Measurements from ENCODE around the gene ARMC9.
"Not testable (repeated sequence)": the region's sequence is repeated elsewhere in the genome, so short reads cannot be mapped to it uniquely, and the experiment has no call there.

ARMC9 gene

DNA sequence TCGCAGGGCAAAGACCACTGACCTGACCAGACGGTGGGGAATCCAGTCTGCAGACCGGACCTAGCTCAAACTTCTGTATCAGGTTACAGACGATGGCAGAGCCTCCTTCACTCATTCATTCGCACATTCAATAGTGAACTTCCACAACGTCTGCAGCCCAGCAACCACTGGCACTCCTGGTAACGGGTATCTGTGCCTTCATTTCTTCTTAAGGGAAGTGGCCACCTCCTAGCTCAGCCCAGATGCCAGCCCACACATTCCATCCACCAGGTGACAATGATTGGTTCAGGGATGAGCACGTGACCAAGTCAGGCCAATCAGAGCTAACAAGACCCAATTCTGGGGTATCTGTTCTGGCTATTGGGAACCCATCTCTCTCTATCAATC, 15.9 kb upstream of the ARMC9 start:
- DNase-seq = no peak
- ATAC-seq = no peak

DNA sequence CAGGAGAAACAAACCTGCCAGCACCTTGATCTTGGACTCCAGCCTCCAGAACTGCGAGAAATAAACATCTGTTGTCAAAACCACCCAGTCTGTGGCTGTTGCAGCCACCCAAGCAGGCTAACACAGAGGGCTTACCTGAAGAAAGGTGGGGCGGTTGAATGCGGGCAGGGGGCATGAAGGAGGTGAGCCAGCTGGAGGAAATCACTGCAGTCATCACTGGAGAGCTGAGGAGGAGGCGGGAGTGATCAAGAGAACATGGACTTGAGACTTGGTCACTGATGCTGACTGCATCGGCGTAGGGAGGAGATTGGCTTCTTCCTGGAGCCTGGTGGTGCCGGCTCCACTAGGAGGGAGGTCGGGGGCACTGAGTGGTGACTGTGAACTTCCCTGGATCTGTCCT, 14.6 kb upstream of the ARMC9 start:
- DNase-seq = no peak
- ATAC-seq = no peak

GRCh38 chr2:231184319-231184718, 14.1 kb upstream of the ARMC9 start:
- ATAC-seq = no peak
- DNase-seq = no peak

DNA sequence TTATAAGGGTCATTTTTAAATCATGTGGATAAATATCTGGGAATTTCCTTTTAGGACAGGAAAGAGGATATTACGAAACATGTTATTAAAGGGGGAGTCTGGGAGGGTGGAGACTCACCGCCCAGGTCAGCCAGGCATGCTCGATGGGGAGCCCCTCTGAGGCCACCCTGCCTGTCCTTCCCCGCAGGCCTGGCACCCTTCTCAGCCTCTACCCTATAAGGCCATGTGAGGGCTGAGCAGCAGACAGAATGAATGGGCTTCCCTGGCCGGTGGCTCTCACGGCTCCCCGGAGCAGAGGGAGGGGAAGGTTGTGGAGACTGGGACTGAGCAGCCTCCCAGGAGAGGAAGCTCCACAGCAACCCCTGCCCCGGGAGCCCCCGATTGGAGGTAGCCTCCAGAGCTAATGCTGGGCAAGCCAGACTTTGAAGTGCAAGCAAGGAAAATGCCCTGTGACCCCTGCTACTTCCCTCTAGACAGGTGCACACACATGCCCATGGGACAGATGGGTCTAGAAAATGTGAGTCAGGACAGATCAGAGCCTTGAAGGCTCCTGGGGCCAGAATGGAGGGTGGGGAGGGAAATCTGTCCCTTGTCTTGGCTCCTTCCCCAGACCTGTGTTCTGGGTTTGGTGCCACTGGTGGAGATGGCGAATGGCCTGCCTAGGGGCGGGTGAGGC, 13.2 kb upstream of the ARMC9 start:
- DNase-seq = no peak
- no peak for ATAC-seq

DNA sequence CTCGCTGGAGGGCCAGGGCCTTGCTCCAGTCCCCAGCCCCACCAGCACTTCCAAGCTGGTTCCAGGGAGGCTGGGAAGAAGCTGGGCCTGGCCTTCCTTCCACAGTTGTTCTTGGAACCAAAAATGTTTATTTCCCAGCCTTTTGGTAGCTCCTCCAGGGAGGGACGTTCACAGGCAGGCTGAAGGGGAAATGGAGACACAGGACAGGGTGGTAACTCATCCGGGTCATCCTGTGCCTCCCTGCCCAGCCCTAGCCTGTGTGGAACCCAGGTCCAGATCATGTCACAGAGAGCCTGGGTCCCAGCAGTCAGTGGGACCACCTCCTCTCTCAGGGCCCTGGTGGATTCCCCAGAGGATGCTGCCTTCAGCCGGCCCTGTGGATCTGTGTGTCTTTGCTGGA, 12.5 kb upstream of the ARMC9 start:
- no peak for DNase-seq
- no peak for ATAC-seq

- DNase-seq (no peak), ATAC-seq (no peak)
Observed at GRCh38 chr2:231186325-231186724, 12.1 kb upstream of the ARMC9 start.

- ATAC-seq = no peak
- DNase-seq = no peak
Observed at GRCh38 chr2:231187736-231188505, 10.5 kb upstream of the ARMC9 start.

GRCh38 chr2:231188506-231189170, 9.8 kb upstream of the ARMC9 start:
- no peak for ATAC-seq
- DNase-seq = no peak

DNA sequence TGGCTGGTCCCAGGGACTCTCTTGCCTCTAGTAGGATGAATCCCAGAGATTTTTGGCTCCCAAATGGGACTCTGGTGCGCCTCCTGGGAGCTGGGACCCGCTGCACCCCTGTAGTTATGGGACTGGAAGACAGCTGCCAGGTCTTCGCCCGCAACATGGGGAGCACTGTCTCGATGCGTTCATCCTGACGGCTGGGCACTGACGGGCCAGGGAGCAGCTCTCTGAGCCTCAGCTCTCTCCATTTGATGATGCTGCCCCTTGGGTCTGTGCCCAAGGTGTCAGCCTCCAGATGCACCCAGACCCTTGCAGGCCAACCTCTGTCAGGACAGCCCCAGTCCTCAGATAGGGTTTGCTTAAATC, 9.3 kb upstream of the ARMC9 start:
- no peak for ATAC-seq

DNA sequence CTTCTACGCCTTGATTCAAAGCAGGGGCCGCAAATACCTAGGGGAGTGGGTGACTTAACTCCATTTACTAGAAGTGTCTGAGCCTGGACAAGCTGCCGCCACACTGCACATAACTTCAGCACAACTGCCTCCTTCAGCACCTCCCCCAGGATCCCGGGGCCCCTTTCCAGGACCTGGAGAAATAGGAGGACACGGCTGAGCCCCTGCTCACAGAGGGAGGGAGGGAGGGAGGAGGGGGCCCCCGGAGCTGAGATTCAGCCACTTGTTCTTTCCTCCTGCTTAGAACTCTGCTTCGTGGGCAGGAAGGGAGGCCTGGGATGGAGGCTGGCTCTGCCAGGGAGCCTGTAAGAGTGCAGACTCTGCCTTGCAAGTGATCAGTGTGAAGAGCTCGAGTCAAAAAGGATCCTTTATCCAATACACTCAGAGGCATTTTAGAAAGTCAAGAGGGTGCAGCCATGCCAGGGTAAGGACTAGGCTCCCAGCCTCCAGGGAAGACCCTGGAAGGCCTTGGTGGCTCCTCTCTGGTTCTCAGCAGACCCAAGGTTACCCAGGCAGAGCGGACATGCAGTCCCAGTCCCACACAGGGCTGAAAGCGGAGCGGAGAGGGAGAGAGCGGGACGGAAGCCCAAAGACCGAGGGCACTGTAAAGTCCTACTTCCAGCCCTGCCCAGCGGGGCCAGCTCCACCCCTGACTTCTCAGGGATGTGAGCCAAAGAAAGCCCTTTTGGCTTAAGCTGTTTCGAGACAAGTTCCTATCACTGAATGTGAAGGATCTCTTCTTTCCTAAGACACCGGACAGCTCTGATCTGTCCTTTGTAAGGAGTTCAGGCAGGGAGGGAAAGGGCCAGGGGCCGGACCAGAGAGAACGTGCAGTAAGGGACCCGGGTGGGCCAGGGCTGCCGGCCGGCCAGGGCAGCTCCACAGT, 8.6 kb upstream of the ARMC9 start:
- DNase-seq (no peak), ATAC-seq (no peak)

More for the DNA sequence above, 9.3 kb upstream of the ARMC9 start:
- no peak for DNase-seq

- no peak for DNase-seq
- ATAC-seq = no peak
Observed at GRCh38 chr2:231190531-231191197, 7.8 kb upstream of the ARMC9 start.

- DNase-seq (no peak), ATAC-seq (no peak)
Observed at GRCh38 chr2:231191896-231192872, 6.2 kb upstream of the ARMC9 start.

DNA sequence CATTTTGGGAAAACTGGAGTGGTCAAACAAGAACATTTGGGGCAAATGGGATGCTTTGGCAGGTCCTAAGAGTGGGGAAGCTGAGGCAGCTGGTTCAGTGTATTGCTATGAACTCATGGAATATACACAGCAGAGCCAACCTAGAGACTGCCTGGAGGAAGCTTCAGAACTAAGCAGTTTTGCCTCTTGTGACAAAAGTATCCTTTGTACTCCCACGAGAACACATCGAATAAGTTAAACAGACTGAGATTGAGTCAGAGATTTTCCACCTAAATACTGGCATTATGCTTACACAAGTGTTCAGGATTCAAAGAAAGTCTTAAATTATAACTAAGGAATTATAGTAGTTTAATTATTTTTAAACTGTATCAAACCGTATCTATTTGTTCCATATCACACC, 5.2 kb upstream of the ARMC9 start:
- ATAC-seq = no peak
- DNase-seq = no peak

- no peak for DNase-seq
- no peak for ATAC-seq
Observed at GRCh38 chr2:231196592-231196991, 1.8 kb upstream of the ARMC9 start.

DNA sequence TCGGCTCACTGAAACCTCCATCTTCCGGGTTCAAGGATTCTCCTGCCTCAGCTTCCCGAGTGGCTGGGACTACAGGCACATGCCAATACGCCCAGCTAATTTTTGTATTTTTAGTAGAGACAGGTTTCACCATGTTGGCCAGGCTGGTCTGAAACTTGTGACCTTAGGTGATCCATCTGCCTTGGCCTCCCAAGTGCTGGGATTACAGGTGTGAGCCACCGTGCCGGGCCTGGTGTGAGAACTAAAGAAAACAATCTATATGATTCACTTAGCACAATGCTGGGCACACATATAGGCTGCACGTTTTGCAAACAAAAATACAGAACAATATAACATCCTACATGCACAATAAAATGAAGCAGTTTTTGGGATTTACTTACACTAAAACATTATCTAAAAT, 1.2 kb upstream of the ARMC9 start:
- DNase-seq, ATAC-seq: not testable (repeated sequence)

DNA sequence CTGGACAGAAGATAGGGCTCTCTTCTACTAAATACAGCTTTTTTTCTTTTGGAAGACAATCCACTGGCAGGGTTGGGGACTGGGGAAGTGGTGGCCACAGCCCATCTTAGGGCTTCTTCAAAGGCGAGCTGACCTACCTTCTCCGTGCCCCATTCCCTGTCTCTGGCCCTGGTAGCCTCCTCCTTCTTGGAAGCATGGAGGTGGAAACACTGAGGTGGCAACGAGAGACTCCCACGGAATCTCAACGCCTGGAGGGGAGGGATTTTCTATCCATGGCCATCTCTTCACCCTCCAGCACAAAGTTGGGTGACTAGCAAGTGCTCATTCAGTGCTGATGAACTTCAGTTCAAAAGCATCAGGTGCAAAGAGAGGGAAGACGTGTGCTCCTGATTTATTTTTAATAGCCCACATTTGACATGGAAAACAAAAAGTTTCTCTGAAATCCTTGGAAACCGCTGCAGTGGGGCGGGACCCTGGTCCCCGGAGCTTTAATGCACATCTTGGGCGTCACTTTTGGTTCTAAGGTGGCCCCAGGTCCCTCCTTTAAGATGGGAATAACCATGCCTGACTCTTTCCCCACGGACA, 633 bp upstream of the ARMC9 start:
- ATAC-seq (no peak), DNase-seq (no peak)

GRCh38 chr2:231199219-231199618, 788 bp downstream of the ARMC9 start:
- ATAC-seq (no peak), DNase-seq (no peak)

DNA sequence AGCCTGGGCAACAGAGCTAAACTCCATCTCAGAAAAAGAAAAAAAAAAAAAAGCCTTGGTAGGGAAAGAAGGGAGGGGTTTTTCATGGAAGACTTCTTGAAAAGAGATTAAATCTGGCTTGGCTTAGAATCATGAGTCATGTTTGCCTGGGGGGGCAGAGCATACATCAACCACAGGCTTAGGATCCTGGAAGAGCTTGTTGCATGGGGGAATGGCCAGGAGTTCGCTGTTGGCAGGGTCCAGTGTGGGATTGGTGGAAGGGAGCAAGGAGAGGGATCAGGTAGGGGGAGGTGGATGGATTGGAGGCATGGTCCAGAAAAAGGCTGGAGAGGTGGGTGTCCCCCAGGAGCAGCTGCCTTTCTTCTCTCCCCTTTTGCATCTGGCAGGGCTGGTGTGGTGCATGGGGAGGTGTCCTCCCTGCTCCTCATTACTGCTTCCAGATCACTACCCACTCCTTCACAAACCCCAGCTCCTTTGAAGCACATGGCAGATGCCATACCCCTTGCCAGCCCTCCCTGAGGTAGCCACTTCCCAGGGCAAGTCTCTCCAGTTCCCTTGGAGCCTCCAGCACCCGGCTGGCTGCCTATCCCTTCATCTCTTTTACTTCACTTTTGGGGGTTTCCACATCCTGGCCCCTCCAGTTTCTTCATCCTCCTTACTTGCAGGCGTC, 2.5 kb downstream of the ARMC9 start:
- DNase-seq (no peak), ATAC-seq (no peak)

DNA sequence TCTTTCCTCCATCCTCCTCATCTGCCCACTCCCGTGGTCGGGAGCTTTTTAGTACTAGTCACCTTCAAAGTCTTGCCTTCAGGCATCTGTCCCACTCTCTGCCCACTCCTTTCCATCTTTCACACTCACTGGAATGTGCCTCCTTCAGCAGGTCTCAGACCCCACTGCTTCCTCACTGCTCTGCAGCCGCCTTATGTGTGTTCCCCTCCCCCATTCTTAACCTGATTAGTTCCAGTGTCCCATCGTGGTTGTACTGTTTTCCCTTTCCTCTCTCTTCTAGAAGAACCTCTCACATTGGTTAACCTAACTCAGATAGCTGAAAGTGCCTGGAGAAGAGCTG, 3.0 kb downstream of the ARMC9 start:
- DNase-seq = no peak
- no peak for ATAC-seq

GRCh38 chr2:231203087-231203486, 4.7 kb downstream of the ARMC9 start:
- DNase-seq (no peak), ATAC-seq (no peak)
